Calu3 (cell line): ENCODE results near the gene ABTB2. TPM values are rescaled to one million over a fixed set of nuclear protein-coding genes. Genes with fewer than 3 reads are reported as not detected.

ENCODE experiments used
- BruUV-seq: library from RNA; stranded (reverse); fragments of 400-500 nt; replicated peaks from 2 replicates; lab custom pipeline; 2021; lab: Mats Ljungman, UMichigan
- CTCF ChIA-PET: fragments of 300-600 bp; sonication (Branson Sonifier 250); formaldehyde crosslinking; loops from one replicate; lab custom pipeline; 2022; ENCODE audit warnings: antibody characterized with exemption; lab: Charles Lee
- DNase-seq: peaks from one replicate; pipeline ENCODE4 v3.0.0; 2022
- H3K27ac Mint-ChIP-seq: one replicate; pipeline ENCODE4 v1.8.0; 2022; ENCODE audit warnings: mixed read lengths; ENCODE audit not compliant: unreplicated experiment
- H3K27me3 Mint-ChIP-seq: one replicate; pipeline ENCODE4 v1.8.0; 2022; ENCODE audit warnings: mixed read lengths; ENCODE audit not compliant: unreplicated experiment
- H3K36me3 Mint-ChIP-seq: one replicate; pipeline ENCODE4 v1.8.0; 2022; ENCODE audit warnings: mild to moderate bottlenecking, moderate library complexity, mixed read lengths; ENCODE audit not compliant: insufficient read depth, unreplicated experiment
- H3K4me1 Mint-ChIP-seq: one replicate; pipeline ENCODE4 v1.8.0; 2022; ENCODE audit warnings: mild to moderate bottlenecking, low read depth, mixed read lengths; ENCODE audit not compliant: unreplicated experiment
- H3K4me3 Mint-ChIP-seq: one replicate; pipeline ENCODE4 v1.8.0; 2022; ENCODE audit warnings: mild to moderate bottlenecking, low read depth, moderate library complexity, mixed read lengths; ENCODE audit not compliant: unreplicated experiment
- H3K9me3 Mint-ChIP-seq: one replicate; pipeline ENCODE4 v1.8.0; 2022; ENCODE audit warnings: low read depth, mixed read lengths; ENCODE audit not compliant: unreplicated experiment
- CTCF ChIP-seq: fragments of 200-600 bp; IDR thresholded peaks from one replicate; pipeline ENCODE4 v1.8.0; 2022; ENCODE audit warnings: antibody characterized with exemption; ENCODE audit not compliant: unreplicated experiment
- intact Hi-C: fragments of 100-400 bp; cut with micrococcal nuclease; formaldehyde crosslinking; loops from one replicate; pipeline ENCODE4 v1.10.0; 2022; ENCODE audit not compliant: unreplicated experiment
- total RNA-seq: library from RNA; stranded (reverse); gene quantifications from 2 replicates; pipeline ENCODE4 v1.2.3, GENCODE V29; 2022

Gene ABTB2
- total RNA-seq, 1 experiment from 2014 or later, result 24.8 TPM

- H3K36me3 Mint-ChIP-seq, result peaks cover 13% of the 10 kb centered on the region
- peak overlapping the region; percentile 16 for H3K27ac Mint-ChIP-seq
- H3K4me3 Mint-ChIP-seq, result peak overlapping the region; percentile 1
- CTCF ChIA-PET, result interaction anchor here (2.1 kb wide), 1 partner anchor 26 kb away, joined by 6 read pairs; no protein-coding TSS in a partner anchor
- BruUV-seq, result no TSS peak
- H3K27me3 Mint-ChIP-seq, result no peaks in the 10 kb centered on the region
- intact Hi-C loops, result loop anchor here (10.0 kb wide), 1 partner anchor 146 kb away; the partner anchor contains the start of gene ABTB2
- peaks cover 50% of the 10 kb centered on the region for H3K4me1 Mint-ChIP-seq
- H3K9me3 Mint-ChIP-seq, result no peaks in the 10 kb centered on the region
- TF ChIP-seq CTCF, result no peak
- DNase-seq, result peak; percentile 59
Measured at GRCh38 chr11:34208266-34209135, 149.3 kb downstream of the ABTB2 start.

GRCh38 chr11:34207487-34208180 lies 150.2 kb downstream of the ABTB2 start:
- Mint-ChIP-seq H3K4me3 (no peak overlapping the region), H3K36me3 (peaks cover 16% of the 10 kb centered on the region), H3K9me3 (no peaks in the 10 kb centered on the region), H3K27me3 (no peaks in the 10 kb centered on the region), H3K4me1 (peaks cover 53% of the 10 kb centered on the region), H3K27ac (peak overlapping the region; percentile 13)
- DNase-seq, result no peak
- no TSS peak for BruUV-seq
- TF ChIP-seq CTCF, result no peak
- intact Hi-C loops, result loop anchor here (10.0 kb wide), 1 partner anchor 147 kb away; the partner anchor contains the start of gene ABTB2
- CTCF ChIA-PET, result interaction anchor here (0.6 to 2.1 kb wide), 4 partner anchors 27 to 146 kb away, joined by 5 to 9 read pairs (median 6); no protein-coding TSS in a partner anchor

GRCh38 chr11:34206407-34207300 lies 151.2 kb downstream of the ABTB2 start:
- intact Hi-C loops, result loop anchor here (10.0 kb wide), 1 partner anchor 148 kb away; the partner anchor contains the start of gene ABTB2
- TF ChIP-seq CTCF, result no peak
- H3K4me1 Mint-ChIP-seq, result peaks cover 62% of the 10 kb centered on the region
- no peaks in the 10 kb centered on the region for H3K9me3 Mint-ChIP-seq
- peaks cover 16% of the 10 kb centered on the region for H3K36me3 Mint-ChIP-seq
- no TSS peak for BruUV-seq
- CTCF ChIA-PET, result interaction anchor here (0.9 to 3.5 kb wide), 7 partner anchors 8 to 150 kb away, joined by 3 to 12 read pairs (median 5); no protein-coding TSS in a partner anchor
- no peak overlapping the region for H3K4me3 Mint-ChIP-seq
- H3K27me3 Mint-ChIP-seq, result no peaks in the 10 kb centered on the region
- DNase-seq, result no peak
- H3K27ac Mint-ChIP-seq, result peak overlapping the region; percentile 40
